Panc1 (cell line): Measurements from ENCODE around the gene SMIM21.

ENCODE experiments used
- CTCF ChIP-seq: fragments of 450-650 bp; IDR thresholded peaks from 2 replicates; pipeline ENCODE4 v1.5.1; 2017; ENCODE audit warnings: mild to moderate bottlenecking
- POLR2AphosphoS5 ChIP-seq: IDR thresholded peaks from 2 replicates; pipeline ENCODE4 v1.6.1; 2012; ENCODE audit warnings: mild to moderate bottlenecking, low read depth, low read length, moderate library complexity
- REST ChIP-seq, 2 experiments: IDR thresholded peaks; 2 replicates each; pipeline ENCODE4 v1.6.1; 2011 to 2012; ENCODE audit warnings: low read depth in 2 of 2, control low read depth in 1 of 2, low read length in 1 of 2, mild to moderate bottlenecking in 1 of 2, moderate library complexity in 1 of 2; ENCODE audit not compliant: insufficient read depth in 1 of 2
- SIN3A ChIP-seq: IDR thresholded peaks from 2 replicates; pipeline ENCODE4 v1.6.1; 2012; ENCODE audit warnings: low read depth, mild to moderate bottlenecking, low read length, moderate library complexity, borderline replicate concordance; ENCODE audit not compliant: insufficient read depth

GRCh38 chr18:75437979-75438378 is 10.5 kb upstream of the SMIM21 start:
- no peak for TF ChIP-seq CTCF
- TF ChIP-seq POLR2AphosphoS5: no peak
- TF ChIP-seq SIN3A: no peak
- TF ChIP-seq REST (IDR thresholded peaks at IDR 0.05; ENCODE audit: insufficient read depth in 1 of 2, low read depth in 2 of 2, low read length in 1 of 2): no peak
